Heart right ventricle (tissue), 16 donors: ENCODE measurements around the gene GTF2A1L. TPM values are rescaled to one million over a fixed set of nuclear protein-coding genes. Genes with fewer than 3 reads are reported as not detected.

ENCODE experiments used
- ATAC-seq, 8 donors: fragments of 200-7000 bp; cut with Tn5 transposase; one replicate each; pipeline ENCODE4 v1.9.1; 2020; ENCODE audit warnings: mild to moderate bottlenecking in 8 of 8, moderate library complexity in 8 of 8, moderate number of reproducible peaks in 1 of 8
- DNase-seq, 2 donors: peaks; one replicate each; pipeline ENCODE4 v3.0.0-alpha.2; 2020
- H3K27ac ChIP-seq, 10 donors: fragments of 200-600 bp; sonication (generic) in 2 of 10; one replicate each; pipeline versions ENCODE4 v1.5.0 to v1.8.0; 2020 to 2022; ENCODE audit warnings: mild to moderate bottlenecking in 3 of 10
- H3K27me3 ChIP-seq, 7 donors: fragments of 200-600 bp; one replicate each; pipeline ENCODE4 v1.8.0; 2021 to 2022; ENCODE audit warnings: mild to moderate bottlenecking in 2 of 7
- H3K36me3 ChIP-seq, 9 donors: fragments of 200-600 bp; sonication (generic) in 1 of 9; one replicate each; pipeline versions ENCODE4 v1.5.0 to v1.8.0; 2020 to 2022; ENCODE audit warnings: mild to moderate bottlenecking in 2 of 9
- H3K4me1 ChIP-seq, 9 donors: fragments of 200-600 bp; sonication (generic) in 1 of 9; one replicate each; pipeline versions ENCODE4 v1.5.0 to v1.8.0; 2020 to 2022; ENCODE audit warnings: mild to moderate bottlenecking in 4 of 9
- H3K4me3 ChIP-seq, 10 donors: fragments of 200-600 bp; sonication (generic) in 2 of 10; one replicate each; pipeline versions ENCODE4 v1.5.0 to v1.8.0; 2020 to 2022; ENCODE audit warnings: mild to moderate bottlenecking in 7 of 10, moderate library complexity in 2 of 10
- H3K9me3 ChIP-seq, 11 donors: fragments of 200-600 bp in 10 of 11; sonication (generic) in 2 of 11; one replicate each; pipeline versions ENCODE4 v1.5.0 to v1.8.0; 2013 to 2022; ENCODE audit warnings: mild to moderate bottlenecking in 2 of 11, control low read depth in 1 of 11, moderate library complexity in 1 of 11
- CTCF ChIP-seq, 9 donors: fragments of 200-600 bp; sonication (generic) in 2 of 9; IDR thresholded peaks; one replicate each; pipeline versions ENCODE4 v1.5.0 to v1.8.0; 2021 to 2022; ENCODE audit warnings: antibody characterized with exemption in 9 of 9, mild to moderate bottlenecking in 5 of 9, moderate library complexity in 1 of 9
- WGBS, 2 donors: extraction: QIAGEN DNeasy Blood & Tissue Kit; methylation state at CpG; one replicate each; pipeline ENCODE4 v1.1.7; 2013; ENCODE audit warnings: inconsistent platforms in 1 of 2; 5-methylcytosine and 5-hydroxymethylcytosine counted together
- intact Hi-C, 10 donors: fragments of 100-400 bp; cut with DNase I; formaldehyde crosslinking; loops; one replicate each; pipeline versions ENCODE4 v1.11.1 to v1.14.2; 2022
- polyA plus RNA-seq, 2 donors: library from polyadenylated mRNA; stranded (reverse); fragments of 200-250 nt; gene quantifications; one replicate each; pipeline ENCODE4 v1.2.3, GENCODE V29; 2013
- total RNA-seq, 10 donors: library from RNA; stranded (reverse); fragmentation: NEBNext Ultra II Directional in 3 of 10; extraction: Animal tissue kit (Norgen Biotek cat#: 25700) in 3 of 10; gene quantifications; one replicate each; pipeline versions ENCODE4 v1.2.1 to v1.2.4, GENCODE V29; 2021 to 2023
- donor health status: Arrhythmogenic right ventricular cardiomyopathy.
- donor health status: ischemic (EF 13 %, LVEDD 7.1; RV severe dilation, severe dysfunction).
- donor health status: healthy with polysubstance abuse.
- donor health status: DM: no; HTN: yes; CAD: no.
- donor health status: DM: no; HTN: no; CAD: no.
- donor health status: ischemic (EF 25% LVEDD 6.9; RV normal size, moderate dysfunction).
- donor health status: ischemic (EF 25% LVEDD 5.7; RV mildly dilated, moderate dysfunction).
- donor health status: healthy.
- donor health status: DM: yes; HTN: yes; CAD: no.
- donor health status: Ischemic cardiomyopathy.
- donor health status: ischemic (EF 35%, LVEDD 5.7; RV mildly dilated, moderate dysfunction).
- donor health status: nonischemic (EF 11% LVEDD 7.7; RV severe dilation, severe dysfunction).
- donor health status: DM: yes; HTN: yes; CAD: no.
- donor health status: PGD.
- donor health status: ischemic (EF 29% LVEDD 5.4; RV normal size, mild dysfunction).
- donor health status: nonischemic (EF 23%, LVEDD 6.1; RV moderate dilation, normal function).

The GTF2A1L gene
- total and polyA plus RNA-seq, 12 donors: 0.22 to 0.43 TPM; not detected in 10

GRCh38 chr2:48638261-48638660 is 20.6 kb downstream of the GTF2A1L start:
- DNase-seq (no peak), ATAC-seq (no peak)
- TF ChIP-seq CTCF (IDR thresholded peaks at IDR 0.05): no peak
- Histone ChIP-seq H3K4me3 (no peak overlapping the region), H3K9me3 (peaks cover 0 to 19% (median 0%) of the 10 kb centered on the region in 11 donors), H3K36me3 (no peaks in the 10 kb centered on the region), H3K4me1 (no peaks in the 10 kb centered on the region), H3K27ac (no peak overlapping the region), H3K27me3 (peaks cover 0 to 5% (median 0%) of the 10 kb centered on the region in 7 donors)
- intact Hi-C loops: no loop called here
- 58 to 62% methylated on average over 1 of the region's 1 CpG for WGBS, 2 donors

GRCh38 chr2:48651158-48651790 is 33.6 kb downstream of the GTF2A1L start:
- ATAC-seq (no peak), DNase-seq (no peak)
- no peak for TF ChIP-seq CTCF (IDR thresholded peaks at IDR 0.05)
- WGBS, 2 donors: 32 to 40% methylated on average over 4 of the region's 4 CpGs
- intact Hi-C loops: no loop called here
- Histone ChIP-seq H3K27me3 (peaks cover 0 to 3% (median 0%) of the 10 kb centered on the region in 7 donors), H3K4me3 (no peak overlapping the region), H3K9me3 (no peaks in the 10 kb centered on the region), H3K27ac (no peak overlapping the region), H3K36me3 (peaks cover 0 to 6% (median 0%) of the 10 kb centered on the region in 9 donors), H3K4me1 (peaks cover 0 to 9% (median 0%) of the 10 kb centered on the region in 9 donors)

- H3K4me3 ChIP-seq: no peak overlapping the region
- DNase-seq: no peak
- no peak for TF ChIP-seq CTCF (IDR thresholded peaks at IDR 0.05)
- H3K9me3 ChIP-seq: peaks cover 0 to 7% (median 0%) of the 10 kb centered on the region in 11 donors
- ATAC-seq: no peak
- WGBS, 2 donors: 66 to 82% methylated on average over 1 of the region's 1 CpG
- H3K4me1 ChIP-seq: no peaks in the 10 kb centered on the region
- intact Hi-C loops: no loop called here
- H3K36me3 ChIP-seq: peaks cover 0 to 13% (median 0%) of the 10 kb centered on the region in 9 donors
- no peaks in the 10 kb centered on the region for H3K27me3 ChIP-seq
- H3K27ac ChIP-seq: no peak overlapping the region
Measured at GRCh38 chr2:48668992-48669391, 51.3 kb downstream of the GTF2A1L start.

- no peaks in the 10 kb centered on the region for H3K27me3 ChIP-seq
- no peaks in the 10 kb centered on the region for H3K4me1 ChIP-seq
- 79 to 86% methylated on average over 4 of the region's 4 CpGs for WGBS, 2 donors
- ATAC-seq: no peak
- no peak for DNase-seq
- peaks cover 0 to 7% (median 0%) of the 10 kb centered on the region in 11 donors for H3K9me3 ChIP-seq
- no peak overlapping the region for H3K27ac ChIP-seq
- no peak overlapping the region for H3K4me3 ChIP-seq
- intact Hi-C loops: no loop called here
- peaks cover 0 to 13% (median 0%) of the 10 kb centered on the region in 9 donors for H3K36me3 ChIP-seq
- no peak for TF ChIP-seq CTCF (IDR thresholded peaks at IDR 0.05)
Measured at GRCh38 chr2:48673581-48673980, 55.9 kb downstream of the GTF2A1L start.
